Nephron progenitor cell (in vitro differentiated cells): Measurements from ENCODE around the gene RCOR2.
"Not testable (repeated sequence)": the region's sequence is repeated elsewhere in the genome, so short reads cannot be mapped to it uniquely, and the experiment has no call there.

Source experiments
- DNase-seq: peaks from one replicate; pipeline ENCODE4 v3.0.0; 2021
- H3K27ac Mint-ChIP-seq: 2 replicates; pipeline ENCODE4 v1.8.0; 2021; ENCODE audit warnings: mild to moderate bottlenecking, moderate library complexity, mixed read lengths
- H3K27me3 Mint-ChIP-seq: 2 replicates; pipeline ENCODE4 v1.8.0; 2021; ENCODE audit warnings: mild to moderate bottlenecking, low read depth, mixed read lengths; ENCODE audit not compliant: poor library complexity
- H3K36me3 Mint-ChIP-seq: 2 replicates; pipeline ENCODE4 v1.8.0; 2021; ENCODE audit warnings: low read depth, mixed read lengths
- H3K4me1 Mint-ChIP-seq: 2 replicates; pipeline ENCODE4 v1.8.0; 2021; ENCODE audit warnings: mixed read lengths
- H3K4me3 Mint-ChIP-seq: 2 replicates; pipeline ENCODE4 v1.8.0; 2021; ENCODE audit warnings: mild to moderate bottlenecking, moderate library complexity, mixed read lengths
- H3K9me3 Mint-ChIP-seq: 2 replicates; pipeline ENCODE4 v1.8.0; 2021; ENCODE audit warnings: mild to moderate bottlenecking, moderate library complexity, mixed read lengths
- CTCF ChIP-seq: fragments of 200-600 bp; sonication (generic); IDR thresholded peaks from 2 replicates; pipeline ENCODE4 v1.5.0; 2021; ENCODE audit warnings: antibody characterized with exemption

Gene RCOR2

GRCh38 chr11:63866211-63866610 lies 50.8 kb downstream of the RCOR2 start:
- Mint-ChIP-seq H3K27ac (no peak overlapping the region), H3K36me3 (peaks cover 25% of the 10 kb centered on the region), H3K4me1 (peaks cover 80% of the 10 kb centered on the region), H3K9me3 (no peaks in the 10 kb centered on the region), H3K27me3 (no peaks in the 10 kb centered on the region), H3K4me3 (no peak overlapping the region)
- no peak for TF ChIP-seq CTCF
- no peak for DNase-seq

GRCh38 chr11:63863620-63864019 lies 53.3 kb downstream of the RCOR2 start:
- H3K4me3 Mint-ChIP-seq, DNase-seq, H3K27me3 Mint-ChIP-seq, H3K9me3 Mint-ChIP-seq, H3K27ac Mint-ChIP-seq: not testable (repeated sequence)
- peaks cover 29% of the 10 kb centered on the region for H3K36me3 Mint-ChIP-seq
- H3K4me1 Mint-ChIP-seq: peaks cover 67% of the 10 kb centered on the region

- TF ChIP-seq CTCF: no peak
- peak overlapping the region; percentile 62 for H3K27ac Mint-ChIP-seq
- DNase-seq: no peak
- H3K9me3 Mint-ChIP-seq: no peaks in the 10 kb centered on the region
- H3K36me3 Mint-ChIP-seq: peaks cover 22% of the 10 kb centered on the region
- H3K4me1 Mint-ChIP-seq: peaks cover 60% of the 10 kb centered on the region
- no peak overlapping the region for H3K4me3 Mint-ChIP-seq
- no peaks in the 10 kb centered on the region for H3K27me3 Mint-ChIP-seq
Measured at GRCh38 chr11:63862923-63863322, 54.0 kb downstream of the RCOR2 start.
